ENCODE measurements around the gene NFX1. TPM values are rescaled to one million over a fixed set of nuclear protein-coding genes. Genes with fewer than 3 reads are reported as not detected.

Gene NFX1
- total RNA-seq, result 15.8 and 18.0 TPM in 2 replicates

GRCh38 chr9:33290247-33291030 is at the start of gene NFX1:
TSS of gene NFX1 (plus strand) at chr9:33290516. CDS start at chr9:33290573, 57 bp downstream.

GRCh38 chr9:33264473-33265177 is 25.7 kb upstream of the NFX1 start, which contains the start of the genes BAG1 and CHMP5:
TSS of gene BAG1 (minus strand) at chr9:33264708.
TSS of gene CHMP5 (plus strand) at chr9:33265049. CDS start at chr9:33265079, 30 bp downstream.

GRCh38 chr9:33402371-33402770 is 112.1 kb downstream of the NFX1 start, which contains the start of gene AQP7:
TSS of gene AQP7 (minus strand) at chr9:33402568. CDS start at chr9:33401262, 1,306 bp downstream.

Other genes with a start within 250 kb of the NFX1 start
- 15.9 and 16.1 TPM in 2 replicates for gene SMU1, start 213.8 kb upstream of the NFX1 start, total RNA-seq
- gene B4GALT1, start 123.2 kb upstream of the NFX1 start, total RNA-seq, result 37.2 and 38.2 TPM in 2 replicates
- gene SPINK4, start 50.3 kb upstream of the NFX1 start, total RNA-seq, result not detected in 2 replicates
- 41.6 and 51.4 TPM in 2 replicates for gene BAG1, start 25.8 kb upstream of the NFX1 start, total RNA-seq
- gene CHMP5, start 25.5 kb upstream of the NFX1 start, total RNA-seq, result 52.2 and 66.9 TPM in 2 replicates
- not detected in 2 replicates for gene AQP7, start 112.1 kb downstream of the NFX1 start, total RNA-seq
- gene AQP3, start 157.1 kb downstream of the NFX1 start, total RNA-seq, result 2.4 and 3.5 TPM in 2 replicates
- gene NOL6, start 183.4 kb downstream of the NFX1 start, total RNA-seq, result 30.8 and 31.5 TPM in 2 replicates
- gene ANKRD18B, start 233.7 kb downstream of the NFX1 start, total RNA-seq, result 0.17 and 0.74 TPM in 2 replicates

Measured in bronchus fibroblast of lung (primary cell).